ENCODE data around the gene DRAXIN. TPM values are rescaled to one million over a fixed set of nuclear protein-coding genes. Genes with fewer than 3 reads are reported as not detected.
A peak's percentile ranks its signal among the peaks of the same experiment; 100 is the strongest.

DRAXIN gene
- total RNA-seq, 4 donors from 2014 or later = 0.14 to 0.16 TPM; not detected in 2

- WGBS, 2 donors (ENCODE audit: low coverage in 1 of 2) = 65% methylated on average over 12 of the region's 12 CpGs; no CpG with 5 or more reads in 1 of the 2 donors
- H3K27me3 ChIP-seq = peaks cover 3% of the 10 kb centered on the region
- no peaks in the 10 kb centered on the region for H3K36me3 ChIP-seq
- peaks cover 0 to 14% (median 4%) of the 10 kb centered on the region in 4 donors for H3K4me1 ChIP-seq
- in situ Hi-C loops (cut with MboI; ENCODE audit: low pct_ligation_motif_present in 1 of 4, low pct_unique_long_range_greater_than_20kb in 1 of 4, low sequenced_read_pairs in 3 of 4) = no loop called here
- H3K4me3 ChIP-seq = peak overlapping the region in 1 of 4 donors; percentile 43
- no peak for DNase-seq
- intact Hi-C loops (cut with DNase I; ENCODE audit: low total_unique reads) = no loop called here
- no peaks in the 10 kb centered on the region for H3K9me3 ChIP-seq
- H3K27ac ChIP-seq = no peak overlapping the region
- no peak for TF ChIP-seq POLR2A (IDR thresholded peaks at IDR 0.05)
- TF ChIP-seq CTCF (IDR thresholded peaks at IDR 0.05) = peak in 2 of 5 experiments; percentile 4 to 27
Observed at GRCh38 chr1:11720033-11720376, 28.5 kb downstream of the DRAXIN start.

- intact Hi-C loops (cut with DNase I; ENCODE audit: low total_unique reads) = no loop called here
- WGBS, 2 donors (ENCODE audit: low coverage in 1 of 2) = 70 to 79% methylated on average over 2 to 4 of the region's 4 CpGs
- in situ Hi-C loops (cut with MboI; ENCODE audit: low pct_ligation_motif_present in 1 of 4, low pct_unique_long_range_greater_than_20kb in 1 of 4, low sequenced_read_pairs in 3 of 4) = no loop called here
- TF ChIP-seq EP300 (IDR thresholded peaks at IDR 0.05; ENCODE audit: low read depth) (no peak), POLR2AphosphoS5 (IDR thresholded peaks at IDR 0.05) (no peak), POLR2A (IDR thresholded peaks at IDR 0.05) (no peak), CTCF (IDR thresholded peaks at IDR 0.05) (no peak)
- Histone ChIP-seq H3K4me1 (peaks cover 0 to 14% (median 4%) of the 10 kb centered on the region in 4 donors), H3K9me3 (no peaks in the 10 kb centered on the region), H3K27ac (no peak overlapping the region), H3K27me3 (peaks cover 3% of the 10 kb centered on the region), H3K36me3 (no peaks in the 10 kb centered on the region), H3K4me3 (no peak overlapping the region)
- no peak for DNase-seq
Observed at GRCh38 chr1:11720525-11720924, 29.0 kb downstream of the DRAXIN start.

GRCh38 chr1:11721311-11721710 lies 29.8 kb downstream of the DRAXIN start:
- DNase-seq = no peak
- in situ Hi-C loops (cut with MboI; ENCODE audit: low pct_ligation_motif_present in 1 of 4, low pct_unique_long_range_greater_than_20kb in 1 of 4, low sequenced_read_pairs in 3 of 4) (no loop called here), intact Hi-C loops (cut with DNase I; ENCODE audit: low total_unique reads) (no loop called here)
- 49 to 60% methylated on average over 1 to 4 of the region's 4 CpGs for WGBS, 2 donors (ENCODE audit: low coverage in 1 of 2)
- no peaks in the 10 kb centered on the region for H3K36me3 ChIP-seq
- peaks cover 0 to 14% (median 4%) of the 10 kb centered on the region in 4 donors for H3K4me1 ChIP-seq
- H3K4me3 ChIP-seq = no peak overlapping the region
- H3K9me3 ChIP-seq = no peaks in the 10 kb centered on the region
- no peak for TF ChIP-seq POLR2AphosphoS5 (IDR thresholded peaks at IDR 0.05)
- no peak for TF ChIP-seq EP300 (IDR thresholded peaks at IDR 0.05; ENCODE audit: low read depth)
- no peak for TF ChIP-seq CTCF (IDR thresholded peaks at IDR 0.05)
- no peak for TF ChIP-seq POLR2A (IDR thresholded peaks at IDR 0.05)
- peaks cover 2% of the 10 kb centered on the region for H3K27me3 ChIP-seq
- no peak overlapping the region for H3K27ac ChIP-seq

GRCh38 chr1:11722538-11722937 lies 31.0 kb downstream of the DRAXIN start:
- TF ChIP-seq EP300 (IDR thresholded peaks at IDR 0.05; ENCODE audit: low read depth) (no peak), POLR2AphosphoS5 (IDR thresholded peaks at IDR 0.05) (no peak), POLR2A (IDR thresholded peaks at IDR 0.05) (no peak), CTCF (IDR thresholded peaks at IDR 0.05) (no peak)
- DNase-seq = no peak
- 57% methylated on average over 2 of the region's 2 CpGs; no CpG with 5 or more reads in 1 of the 2 donors for WGBS, 2 donors (ENCODE audit: low coverage in 1 of 2)
- Histone ChIP-seq H3K4me1 (peaks cover 0 to 14% (median 4%) of the 10 kb centered on the region in 4 donors), H3K36me3 (no peaks in the 10 kb centered on the region), H3K27ac (no peak overlapping the region), H3K4me3 (no peak overlapping the region), H3K9me3 (no peaks in the 10 kb centered on the region), H3K27me3 (no peaks in the 10 kb centered on the region)
- in situ Hi-C loops (cut with MboI; ENCODE audit: low pct_ligation_motif_present in 1 of 4, low pct_unique_long_range_greater_than_20kb in 1 of 4, low sequenced_read_pairs in 3 of 4) = no loop called here
- intact Hi-C loops (cut with DNase I; ENCODE audit: low total_unique reads) = no loop called here
